SK-N-SH (cell line): Measurements from ENCODE around the gene ASTN2. TPM values are rescaled to one million over a fixed set of nuclear protein-coding genes. Genes with fewer than 3 reads are reported as not detected.

Experiments
- CTCF ChIA-PET: fragments of 300-600, 350-600 bp; formaldehyde crosslinking; extraction: SDS; loops from one replicate; lab custom pipeline; 2021; lab: Yijun Ruan, JAX
- POLR2A ChIA-PET: fragments of 350-600 bp; sonication (Branson Sonifier 250); formaldehyde crosslinking; extraction: SDS; loops from one replicate; lab custom pipeline; 2020; ENCODE audit warnings: antibody characterized with exemption, inconsistent platforms; lab: Yijun Ruan, JAX
- DNase-seq: peaks from one replicate; pipeline ENCODE4 v3.0.0; 2012
- H2AFZ ChIP-seq: fragments of 200-600 bp; sonication (generic); 2 replicates; pipeline ENCODE4 v1.8.1; 2016; ENCODE audit warnings: antibody characterized with exemption, mild to moderate bottlenecking, low read depth
- H3F3A ChIP-seq: fragments of 200-600 bp; sonication (generic); replicated peaks from 2 replicates; pipeline ENCODE3; 2016; ENCODE audit warnings: antibody characterized with exemption, mild to moderate bottlenecking; ENCODE audit not compliant: insufficient read depth
- H3K27ac ChIP-seq, 2 experiments: fragments of 200-500 bp in 1 of 2; fragments of 200-600 bp in 1 of 2; sonication (Bioruptor generic) in 1 of 2; sonication (generic), shearing (Covaris generic) in 1 of 2; 2 replicates each; pipeline versions ENCODE4 v1.5.1 to v1.6.1; 2014 to 2016; ENCODE audit warnings: low read depth in 2 of 2, inconsistent platforms in 1 of 2, low read length in 1 of 2, mild to moderate bottlenecking in 1 of 2, mixed read lengths in 1 of 2
- H3K27me3 ChIP-seq: fragments of 200-600 bp; sonication (generic), shearing (Covaris generic); 2 replicates; pipeline ENCODE4 v1.6.1; 2016; ENCODE audit warnings: mixed run types; ENCODE audit not compliant: insufficient read depth
- H3K36me3 ChIP-seq, 2 experiments: fragments of 200-500 bp in 1 of 2; fragments of 200-600 bp in 1 of 2; sonication (Bioruptor generic) in 1 of 2; sonication (generic) in 1 of 2; replicated peaks in 1 of 2; 2 replicates each; pipeline versions ENCODE3 to v1.5.1; 2014 to 2016; ENCODE audit warnings: low read length in 1 of 2, mild to moderate bottlenecking in 1 of 2; ENCODE audit not compliant: insufficient read depth in 2 of 2, control insufficient read depth in 1 of 2
- H3K4me1 ChIP-seq, 2 experiments: fragments of 200-500 bp in 1 of 2; fragments of 200-600 bp in 1 of 2; sonication (Bioruptor generic) in 1 of 2; sonication (generic), shearing (Covaris generic) in 1 of 2; 2 replicates each; pipeline versions ENCODE4 v1.5.1 to v1.6.1; 2014 to 2016; ENCODE audit warnings: low read depth in 1 of 2, low read length in 1 of 2, mixed run types in 1 of 2; ENCODE audit not compliant: insufficient read depth in 2 of 2, control insufficient read depth in 1 of 2
- H3K4me2 ChIP-seq: fragments of 200-600 bp; sonication (generic), shearing (Covaris generic); 2 replicates; pipeline ENCODE4 v1.6.1; 2017; ENCODE audit warnings: mixed run types
- H3K4me3 ChIP-seq, 2 experiments: fragments of 200-500 bp in 1 of 2; fragments of 200-600 bp in 1 of 2; sonication (Bioruptor generic) in 1 of 2; sonication (generic), shearing (Covaris generic) in 1 of 2; 2 replicates each; pipeline versions ENCODE4 v1.5.1 to v1.8.1; 2014 to 2016; ENCODE audit warnings: low read depth in 2 of 2, inconsistent platforms in 1 of 2, low read length in 1 of 2, mild to moderate bottlenecking in 1 of 2, mixed read lengths in 1 of 2, moderate library complexity in 1 of 2
- H3K79me2 ChIP-seq: fragments of 200-600 bp; sonication (generic); 2 replicates; pipeline ENCODE4 v1.8.1; 2017; ENCODE audit warnings: mild to moderate bottlenecking; ENCODE audit not compliant: insufficient read depth
- H3K9ac ChIP-seq: fragments of 200-600 bp; sonication (generic); 2 replicates; pipeline ENCODE4 v1.6.1; 2017; ENCODE audit warnings: mixed run types
- H3K9me2 ChIP-seq: fragments of 200-600 bp; sonication (generic); 2 replicates; pipeline ENCODE4 v1.6.1; 2017; ENCODE audit warnings: mixed run types
- H3K9me3 ChIP-seq: fragments of 200-600 bp; sonication (generic); 2 replicates; pipeline ENCODE4 v1.6.1; 2017; ENCODE audit warnings: mixed run types, mild to moderate bottlenecking, moderate library complexity
- H4K20me1 ChIP-seq: fragments of 200-600 bp; sonication (generic); 2 replicates; pipeline ENCODE4 v1.6.1; 2017; ENCODE audit warnings: mild to moderate bottlenecking, mixed run types; ENCODE audit not compliant: insufficient read depth
- FOSL2 ChIP-seq: IDR thresholded peaks from 2 replicates; pipeline ENCODE4 v1.4.0; 2012; ENCODE audit warnings: low read depth, mild to moderate bottlenecking, moderate library complexity, borderline replicate concordance
- GATA2 ChIP-seq: sonication (generic); formaldehyde crosslinking; IDR thresholded peaks from 2 replicates; pipeline ENCODE4 v1.5.0; 2020; ENCODE audit warnings: mild to moderate bottlenecking, missing genetic modification reagents
- MAX ChIP-seq: IDR thresholded peaks from 2 replicates; pipeline ENCODE4 v1.4.0; 2012; ENCODE audit warnings: low read depth
- MXI1 ChIP-seq: IDR thresholded peaks from 2 replicates; pipeline ENCODE4 v1.6.1; 2012; ENCODE audit warnings: mild to moderate bottlenecking, low read depth, low read length, improper control_type of control experiment
- POLR2AphosphoS5 ChIP-seq: IDR thresholded peaks from 2 replicates; pipeline ENCODE4 v1.6.1; 2012; ENCODE audit warnings: low read depth, low read length
- RCOR1 ChIP-seq: fragments of 150-350 bp; IDR thresholded peaks from 2 replicates; pipeline ENCODE4 v1.6.1; 2017; ENCODE audit warnings: antibody characterized with exemption, low read length
- TAF1 ChIP-seq: IDR thresholded peaks from 2 replicates; pipeline ENCODE4 v1.6.1; 2012; ENCODE audit warnings: low read depth, mild to moderate bottlenecking, low read length, moderate library complexity, borderline replicate concordance
- USF1 ChIP-seq: IDR thresholded peaks from 2 replicates; pipeline ENCODE4 v1.4.0; 2012; ENCODE audit warnings: low read depth, borderline replicate concordance
- YY1 ChIP-seq: IDR thresholded peaks from 2 replicates; pipeline ENCODE4 v1.4.0; 2012; ENCODE audit warnings: low read depth, mild to moderate bottlenecking
- WGBS: methylation state at CpG from one replicate; pipeline ENCODE4 v1.1.6; 2017; ENCODE audit warnings: low lambda C conversion rate; 5-methylcytosine and 5-hydroxymethylcytosine counted together
- polyA plus RNA-seq, 3 experiments: library from polyadenylated mRNA; depleted of rRNA; stranded (reverse); fragments of >200 nt; gene quantifications; 2 replicates each; pipeline ENCODE4 v1.2.3, GENCODE V29; 2012
- TF ChIP-seq, protein P1 (sequence below): IDR thresholded peaks from 2 replicates; pipeline ENCODE4 v1.6.1; 2012; ENCODE audit warnings: mild to moderate bottlenecking, low read depth, low read length, moderate library complexity
- TF ChIP-seq, protein P2 (sequence below): fragments of 150-350 bp; IDR thresholded peaks from 2 replicates; pipeline ENCODE4 v1.6.1; 2016; ENCODE audit warnings: mild to moderate bottlenecking, low read depth, low read length

The ASTN2 gene
- polyA plus RNA-seq, 1 of the 3 experiments (the other 2 are of a cell fraction), result 6.6 TPM

DNA sequence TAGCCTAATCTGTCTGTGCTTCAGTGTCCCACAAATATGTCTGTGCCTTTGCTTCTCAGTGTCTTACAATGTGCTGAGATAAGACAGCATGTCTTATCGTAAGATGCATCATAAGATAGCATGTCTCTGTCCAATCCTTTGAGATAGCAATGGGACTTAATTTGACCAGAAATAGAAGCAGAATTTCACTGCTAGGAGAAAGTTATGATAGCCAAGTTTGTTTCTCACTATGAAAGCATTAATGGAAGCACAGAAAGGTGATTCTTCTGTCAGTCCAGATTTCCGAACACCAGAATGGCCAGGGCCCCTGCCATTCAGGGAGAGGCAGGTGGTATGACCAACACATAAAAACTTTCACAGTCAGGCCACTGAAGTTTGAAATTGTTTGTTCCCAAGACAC is 616.3 kb downstream of the ASTN2 start:
- DNase-seq, result no peak
- Histone ChIP-seq H3K27ac (no peak overlapping the region), H3K4me2 (no peak overlapping the region), H3K9me2 (no peaks in the 10 kb centered on the region), H3K4me1 (peaks cover 0 to 8% of the 10 kb centered on the region in 2 experiments; a peak in 1 of 4 replicates), H2AFZ (no peak overlapping the region), H3K9ac (no peak overlapping the region), H3K36me3 (no peaks in the 10 kb centered on the region), H4K20me1 (no peaks in the 10 kb centered on the region), H3F3A (no peaks in the 10 kb centered on the region), H3K27me3 (no peaks in the 10 kb centered on the region), H3K4me3 (no peak overlapping the region), H3K9me3 (no peaks in the 10 kb centered on the region), H3K79me2 (no peaks in the 10 kb centered on the region)
- ChIA-PET CTCF (interaction anchor here (1.4 kb wide), 1 partner anchor 62 kb away, joined by 3 read pairs; no protein-coding TSS in a partner anchor), POLR2A (no interaction called here)
- 20% methylated on average over 2 of the region's 2 CpGs for WGBS
- no peak for TF ChIP-seq GATA2 (CRISPR knock-in tag)
- no peak for TF ChIP-seq FOSL2

GRCh38 chr9:116797276-116797675 is 617.6 kb downstream of the ASTN2 start:
- H3K27me3 ChIP-seq, result no peaks in the 10 kb centered on the region
- H3K4me2 ChIP-seq, result no peak overlapping the region
- H3K4me3 ChIP-seq, result no peak overlapping the region
- H2AFZ ChIP-seq, result no peak overlapping the region
- H3F3A ChIP-seq, result no peaks in the 10 kb centered on the region
- no peaks in the 10 kb centered on the region for H3K9me2 ChIP-seq
- no peak overlapping the region for H3K9ac ChIP-seq
- no peaks in the 10 kb centered on the region for H4K20me1 ChIP-seq
- H3K27ac ChIP-seq, result no peak overlapping the region
- no peak for DNase-seq
- no peaks in the 10 kb centered on the region for H3K79me2 ChIP-seq
- H3K36me3 ChIP-seq, result no peaks in the 10 kb centered on the region
- POLR2A ChIA-PET, result no interaction called here
- TF ChIP-seq, protein P1, sequence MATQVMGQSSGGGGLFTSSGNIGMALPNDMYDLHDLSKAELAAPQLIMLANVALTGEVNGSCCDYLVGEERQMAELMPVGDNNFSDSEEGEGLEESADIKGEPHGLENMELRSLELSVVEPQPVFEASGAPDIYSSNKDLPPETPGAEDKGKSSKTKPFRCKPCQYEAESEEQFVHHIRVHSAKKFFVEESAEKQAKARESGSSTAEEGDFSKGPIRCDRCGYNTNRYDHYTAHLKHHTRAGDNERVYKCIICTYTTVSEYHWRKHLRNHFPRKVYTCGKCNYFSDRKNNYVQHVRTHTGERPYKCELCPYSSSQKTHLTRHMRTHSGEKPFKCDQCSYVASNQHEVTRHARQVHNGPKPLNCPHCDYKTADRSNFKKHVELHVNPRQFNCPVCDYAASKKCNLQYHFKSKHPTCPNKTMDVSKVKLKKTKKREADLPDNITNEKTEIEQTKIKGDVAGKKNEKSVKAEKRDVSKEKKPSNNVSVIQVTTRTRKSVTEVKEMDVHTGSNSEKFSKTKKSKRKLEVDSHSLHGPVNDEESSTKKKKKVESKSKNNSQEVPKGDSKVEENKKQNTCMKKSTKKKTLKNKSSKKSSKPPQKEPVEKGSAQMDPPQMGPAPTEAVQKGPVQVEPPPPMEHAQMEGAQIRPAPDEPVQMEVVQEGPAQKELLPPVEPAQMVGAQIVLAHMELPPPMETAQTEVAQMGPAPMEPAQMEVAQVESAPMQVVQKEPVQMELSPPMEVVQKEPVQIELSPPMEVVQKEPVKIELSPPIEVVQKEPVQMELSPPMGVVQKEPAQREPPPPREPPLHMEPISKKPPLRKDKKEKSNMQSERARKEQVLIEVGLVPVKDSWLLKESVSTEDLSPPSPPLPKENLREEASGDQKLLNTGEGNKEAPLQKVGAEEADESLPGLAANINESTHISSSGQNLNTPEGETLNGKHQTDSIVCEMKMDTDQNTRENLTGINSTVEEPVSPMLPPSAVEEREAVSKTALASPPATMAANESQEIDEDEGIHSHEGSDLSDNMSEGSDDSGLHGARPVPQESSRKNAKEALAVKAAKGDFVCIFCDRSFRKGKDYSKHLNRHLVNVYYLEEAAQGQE, result no peak
- TF ChIP-seq MXI1 (no peak), RCOR1 (no peak), TAF1 (no peak), USF1 (no peak), POLR2AphosphoS5 (no peak), YY1 (no peak), MAX (no peak), FOSL2 (no peak)
- TF ChIP-seq, protein P2, sequence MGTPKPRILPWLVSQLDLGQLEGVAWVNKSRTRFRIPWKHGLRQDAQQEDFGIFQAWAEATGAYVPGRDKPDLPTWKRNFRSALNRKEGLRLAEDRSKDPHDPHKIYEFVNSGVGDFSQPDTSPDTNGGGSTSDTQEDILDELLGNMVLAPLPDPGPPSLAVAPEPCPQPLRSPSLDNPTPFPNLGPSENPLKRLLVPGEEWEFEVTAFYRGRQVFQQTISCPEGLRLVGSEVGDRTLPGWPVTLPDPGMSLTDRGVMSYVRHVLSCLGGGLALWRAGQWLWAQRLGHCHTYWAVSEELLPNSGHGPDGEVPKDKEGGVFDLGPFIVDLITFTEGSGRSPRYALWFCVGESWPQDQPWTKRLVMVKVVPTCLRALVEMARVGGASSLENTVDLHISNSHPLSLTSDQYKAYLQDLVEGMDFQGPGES, result no peak
- CTCF ChIA-PET, result interaction anchor here (0.6 kb wide), 1 partner anchor 23 kb away, joined by 3 read pairs; no protein-coding TSS in a partner anchor
- no peaks in the 10 kb centered on the region for H3K9me3 ChIP-seq
- peaks cover 0 to 8% of the 10 kb centered on the region in 2 experiments; a peak in 2 of 4 replicates for H3K4me1 ChIP-seq
